Loucy (cell line): ENCODE results near the gene CCDC70.
A peak's percentile ranks its signal among the peaks of the same experiment; 100 is the strongest.

Source experiments
- H2AFZ ChIP-seq: fragments of 200-600 bp; sonication (generic); 2 replicates; pipeline ENCODE4 v1.6.0; 2016; ENCODE audit warnings: antibody characterized with exemption, mild to moderate bottlenecking, low read length, moderate library complexity
- H3F3A ChIP-seq: fragments of 200-600 bp; 2 replicates; pipeline ENCODE4 v1.6.0; 2016; ENCODE audit warnings: antibody characterized with exemption, low read depth, mild to moderate bottlenecking
- H3K27me3 ChIP-seq: fragments of 200-600 bp; sonication (generic); 2 replicates; pipeline ENCODE4 v1.6.1; 2014; ENCODE audit warnings: low read length, mild to moderate bottlenecking; ENCODE audit not compliant: insufficient read depth, poor library complexity, severe bottlenecking
- H3K36me3 ChIP-seq: fragments of 200-600 bp; sonication (generic); 2 replicates; pipeline ENCODE4 v1.6.1; 2016; ENCODE audit warnings: low read length; ENCODE audit not compliant: insufficient read depth
- H3K4me1 ChIP-seq: fragments of 200-600 bp; sonication (generic); 2 replicates; pipeline ENCODE4 v1.5.1; 2014; ENCODE audit warnings: low read length, mild to moderate bottlenecking; ENCODE audit not compliant: insufficient read depth, poor library complexity, severe bottlenecking
- H3K4me2 ChIP-seq: fragments of 200-600 bp; sonication (generic); 2 replicates; pipeline ENCODE4 v1.6.0; 2014; ENCODE audit warnings: antibody characterized with exemption, low read length, low read depth, mild to moderate bottlenecking; ENCODE audit not compliant: poor library complexity, severe bottlenecking
- H3K4me3 ChIP-seq: fragments of 200-600 bp; sonication (generic); 2 replicates; pipeline ENCODE4 v1.5.1; 2014; ENCODE audit warnings: low read length, mild to moderate bottlenecking, mixed read lengths; ENCODE audit not compliant: poor library complexity, severe bottlenecking
- H3K79me2 ChIP-seq: fragments of 200-600 bp; sonication (generic); 2 replicates; pipeline ENCODE4 v1.6.1; 2014; ENCODE audit warnings: low read length; ENCODE audit not compliant: insufficient read depth
- H3K9ac ChIP-seq: fragments of 200-600 bp; sonication (generic); 2 replicates; pipeline ENCODE4 v1.6.0; 2014; ENCODE audit warnings: mild to moderate bottlenecking, low read depth, low read length, moderate library complexity; ENCODE audit not compliant: poor library complexity, severe bottlenecking
- H3K9me2 ChIP-seq: fragments of 200-600 bp; sonication (generic); replicated peaks from 2 replicates; pipeline ENCODE4 v1.6.1; 2016; ENCODE audit warnings: low read depth, low read length, mixed read lengths
- H3K9me3 ChIP-seq: fragments of 200-600 bp; sonication (generic); 2 replicates; pipeline ENCODE4 v1.6.1; 2014; ENCODE audit warnings: mild to moderate bottlenecking, antibody characterized with exemption, low read length, low read depth; ENCODE audit not compliant: insufficient read depth
- H4K20me1 ChIP-seq: fragments of 200-600 bp; sonication (generic); 2 replicates; pipeline ENCODE4 v1.6.0; 2014; ENCODE audit warnings: antibody characterized with exemption, low read length, mild to moderate bottlenecking; ENCODE audit not compliant: insufficient read depth, poor library complexity, severe bottlenecking
- CTCF ChIP-seq: fragments of 200-600 bp; sonication (generic); conservative IDR thresholded peaks from 2 replicates; pipeline ENCODE4 v1.5.1; 2014; ENCODE audit warnings: mild to moderate bottlenecking, antibody characterized with exemption, low read length
- EZH2phosphoT487 ChIP-seq: fragments of 200-600 bp; IDR thresholded peaks from 2 replicates; pipeline ENCODE4 v1.6.1; 2018; ENCODE audit warnings: antibody characterized with exemption, mild to moderate bottlenecking, moderate library complexity, borderline replicate concordance

The CCDC70 gene

DNA sequence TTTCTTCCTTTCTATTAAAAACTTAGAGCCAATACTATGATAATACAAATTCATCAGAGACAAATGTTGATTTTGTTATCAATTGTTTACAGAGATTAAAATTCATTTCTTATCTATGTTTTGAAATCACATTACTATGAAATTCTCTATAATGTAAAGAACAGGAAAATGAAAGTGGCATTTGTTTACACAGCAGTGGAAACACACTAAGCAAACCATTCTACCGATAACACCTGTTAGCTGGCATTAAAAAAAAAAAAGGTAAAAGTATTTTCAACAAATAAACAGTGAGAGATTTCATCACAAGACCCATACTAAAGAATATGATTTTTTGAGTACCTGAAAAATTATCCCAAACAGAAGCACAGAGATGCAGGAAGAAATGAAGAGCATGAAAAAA is 4.8 kb upstream of the CCDC70 start:
- Histone ChIP-seq H3K4me1 (peaks cover 23% of the 10 kb centered on the region), H3K9me3 (no peaks in the 10 kb centered on the region), H3K36me3 (no peaks in the 10 kb centered on the region), H3K4me2 (no peak overlapping the region), H4K20me1 (no peaks in the 10 kb centered on the region), H3K4me3 (no peak overlapping the region), H3K27me3 (no peaks in the 10 kb centered on the region), H2AFZ (0 out of 2 replicates have a peak overlapping the region, but pooled peaks have one; percentile 53), H3K9me2 (no peaks in the 10 kb centered on the region), H3K9ac (no peak overlapping the region), H3F3A (no peaks in the 10 kb centered on the region), H3K79me2 (no peaks in the 10 kb centered on the region)
- TF ChIP-seq EZH2phosphoT487 = no peak
- no peak for TF ChIP-seq CTCF

- H4K20me1 ChIP-seq = no peaks in the 10 kb centered on the region
- peaks cover 39% of the 10 kb centered on the region for H3K4me1 ChIP-seq
- peak overlapping the region; percentile 62 for H2AFZ ChIP-seq
- H3F3A ChIP-seq = no peaks in the 10 kb centered on the region
- no peak overlapping the region for H3K4me3 ChIP-seq
- H3K27me3 ChIP-seq = no peaks in the 10 kb centered on the region
- no peak overlapping the region for H3K4me2 ChIP-seq
- H3K9me3 ChIP-seq = no peaks in the 10 kb centered on the region
- H3K9ac ChIP-seq = no peak overlapping the region
- TF ChIP-seq EZH2phosphoT487 = no peak
- TF ChIP-seq CTCF = no peak
- no peaks in the 10 kb centered on the region for H3K79me2 ChIP-seq
- no peaks in the 10 kb centered on the region for H3K36me3 ChIP-seq
- H3K9me2 ChIP-seq = no peaks in the 10 kb centered on the region
Measured at GRCh38 chr13:51858433-51859247, 3.1 kb upstream of the CCDC70 start.

- H3K4me3 ChIP-seq = no peak overlapping the region
- peaks cover 33% of the 10 kb centered on the region for H3K4me1 ChIP-seq
- no peaks in the 10 kb centered on the region for H3K9me2 ChIP-seq
- H3K36me3 ChIP-seq = no peaks in the 10 kb centered on the region
- peak overlapping the region; percentile 10 for H3K4me2 ChIP-seq
- H3F3A ChIP-seq = no peaks in the 10 kb centered on the region
- peak overlapping the region; percentile 2 for H3K9ac ChIP-seq
- TF ChIP-seq EZH2phosphoT487 = no peak
- TF ChIP-seq CTCF = no peak
- H3K79me2 ChIP-seq = no peaks in the 10 kb centered on the region
- no peaks in the 10 kb centered on the region for H3K27me3 ChIP-seq
- no peaks in the 10 kb centered on the region for H4K20me1 ChIP-seq
- no peaks in the 10 kb centered on the region for H3K9me3 ChIP-seq
- peak overlapping the region; percentile 73 for H2AFZ ChIP-seq
Measured at GRCh38 chr13:51862957-51863356, 1.2 kb downstream of the CCDC70 start.
